Tibial nerve (tissue), 4 donors: Measurements from ENCODE around the gene PNMT. TPM values are rescaled to one million over a fixed set of nuclear protein-coding genes. Genes with fewer than 3 reads are reported as not detected.

Source experiments
- DNase-seq, 2 donors: peaks; one replicate each; pipeline ENCODE4 v3.0.0-alpha.2; 2019; ENCODE audit warnings: low spot score in 2 of 2
- H3K27ac ChIP-seq, 4 donors: fragments of 200-600 bp; sonication (generic) in 3 of 4; one replicate each; pipeline ENCODE4 v1.5.1; 2017 to 2019; ENCODE audit warnings: mild to moderate bottlenecking in 1 of 4
- H3K27me3 ChIP-seq, 2 donors: fragments of 200-600 bp; sonication (generic) in 1 of 2; one replicate each; pipeline versions ENCODE4 v1.5.1 to v1.6.0; 2017 to 2019
- H3K36me3 ChIP-seq, 3 donors: fragments of 200-600 bp; sonication (generic); one replicate each; pipeline ENCODE4 v1.5.1; 2018 to 2019
- H3K4me1 ChIP-seq, 4 donors: fragments of 200-600 bp; sonication (generic) in 3 of 4; one replicate each; pipeline ENCODE4 v1.5.1; 2017 to 2019
- H3K4me3 ChIP-seq, 4 donors: fragments of 200-600 bp; sonication (generic) in 3 of 4; one replicate each; pipeline ENCODE4 v1.5.1; 2017 to 2019; ENCODE audit warnings: mild to moderate bottlenecking in 1 of 4, moderate library complexity in 1 of 4
- H3K9me3 ChIP-seq, 4 donors: fragments of 200-600 bp; sonication (generic) in 3 of 4; one replicate each; pipeline ENCODE4 v1.5.1; 2017 to 2019
- CTCF ChIP-seq, 5 experiments: fragments of 200-600 bp in 3 of 5; fragments of 450-650 bp in 2 of 5; sonication (generic) in 3 of 5; IDR thresholded peaks; one replicate each; pipeline ENCODE4 v1.5.1; 2016 to 2019; ENCODE audit warnings: antibody characterized with exemption in 5 of 5, mild to moderate bottlenecking in 3 of 5, moderate library complexity in 2 of 5
- EP300 ChIP-seq, 2 donors: sonication (generic); formaldehyde crosslinking; IDR thresholded peaks; one replicate each; pipeline ENCODE4 v1.6.1; 2017; ENCODE audit warnings: antibody characterized with exemption in 2 of 2, mild to moderate bottlenecking in 1 of 2
- POLR2A ChIP-seq, 2 donors: fragments of 450-650 bp; IDR thresholded peaks; one replicate each; pipeline ENCODE4 v1.6.1; 2017; ENCODE audit warnings: antibody characterized with exemption in 2 of 2, mild to moderate bottlenecking in 2 of 2, moderate library complexity in 2 of 2
- WGBS, 2 donors: methylation state at CpG; one replicate each; pipeline ENCODE4 v1.1.5; 2018; 5-methylcytosine and 5-hydroxymethylcytosine counted together
- total RNA-seq, 4 donors: library from RNA; depleted of rRNA; stranded (reverse); fragments of >200 nt; gene quantifications; one replicate each; pipeline ENCODE4 v1.1.0, GENCODE V29; 2016

The PNMT gene
- total RNA-seq, 4 donors from 2014 or later = 2.4 to 19.6 (median 12.4) TPM

GRCh38 chr17:39634384-39634871, 33.8 kb upstream of the PNMT start:
- peaks cover 0 to 10% of the 10 kb centered on the region in 2 donors for H3K27me3 ChIP-seq
- no peaks in the 10 kb centered on the region for H3K36me3 ChIP-seq
- no peak for DNase-seq
- H3K4me1 ChIP-seq = peaks cover 0 to 74% (median 34%) of the 10 kb centered on the region in 4 donors
- H3K9me3 ChIP-seq = no peaks in the 10 kb centered on the region
- WGBS, 2 donors = 49 to 53% methylated on average over 2 of the region's 2 CpGs
- H3K27ac ChIP-seq = peak overlapping the region; percentile 20 to 88 (median 73)
- H3K4me3 ChIP-seq = no peak overlapping the region
- TF ChIP-seq CTCF (IDR thresholded peaks at IDR 0.05) (peak; percentile 72 to 79 (median 77)), EP300 (IDR thresholded peaks at IDR 0.05) (no peak)

- Histone ChIP-seq H3K27ac (peak overlapping the region in 3 of 4 donors; percentile 90 to 96 (median 90)), H3K4me1 (peaks cover 0 to 86% (median 42%) of the 10 kb centered on the region in 4 donors)
These were observed 32.6 kb upstream of the PNMT start for GRCh38 chr17:39635614-39636176.

GRCh38 chr17:39636587-39636926, 31.7 kb upstream of the PNMT start:
- Histone ChIP-seq H3K27me3 (peaks cover 0 to 2% of the 10 kb centered on the region in 2 donors), H3K4me3 (peak overlapping the region; percentile 62 to 95 (median 76)), H3K4me1 (peaks cover 0 to 94% (median 45%) of the 10 kb centered on the region in 4 donors), H3K27ac (peak overlapping the region; percentile 90 to 96 (median 92)), H3K36me3 (no peaks in the 10 kb centered on the region), H3K9me3 (no peaks in the 10 kb centered on the region)
- TF ChIP-seq EP300 (IDR thresholded peaks at IDR 0.05) (no peak), POLR2A (IDR thresholded peaks at IDR 0.05) (no peak), CTCF (IDR thresholded peaks at IDR 0.05) (no peak)
- no peak for DNase-seq
- 17 to 24% methylated on average over 6 of the region's 6 CpGs for WGBS, 2 donors

More at GRCh38 chr17:39635614-39636176, 32.6 kb upstream of the PNMT start:
- no peak for TF ChIP-seq POLR2A (IDR thresholded peaks at IDR 0.05)
- TF ChIP-seq EP300 (IDR thresholded peaks at IDR 0.05) = no peak
- TF ChIP-seq CTCF (IDR thresholded peaks at IDR 0.05) = no peak
- H3K36me3 ChIP-seq = no peaks in the 10 kb centered on the region
- WGBS, 2 donors = 80 to 89% methylated on average over 6 to 8 of the region's 8 CpGs
- DNase-seq = no peak
- H3K4me3 ChIP-seq = no peak overlapping the region
- peaks cover 0 to 7% of the 10 kb centered on the region in 2 donors for H3K27me3 ChIP-seq
- H3K9me3 ChIP-seq = no peaks in the 10 kb centered on the region

GRCh38 chr17:39636927-39637736, 31.1 kb upstream of the PNMT start, which contains the start of gene STARD3:
Gene STARD3 (plus strand): TSS chr17:39637144. CDS start chr17:39653532, 16,388 bp downstream.
- H3K36me3 ChIP-seq = no peaks in the 10 kb centered on the region
- H3K27me3 ChIP-seq = no peaks in the 10 kb centered on the region
- TF ChIP-seq EP300 (IDR thresholded peaks at IDR 0.05) (peak; percentile 77 to 87), CTCF (IDR thresholded peaks at IDR 0.05) (peak in 4 of 5 experiments; percentile 21 to 54 (median 34)), POLR2A (IDR thresholded peaks at IDR 0.05) (peak in 1 of 2 donors; percentile 74)
- 0% methylated on average over 37 to 39 of the region's 69 CpGs for WGBS, 2 donors
- H3K27ac ChIP-seq = peak within 1 kb of the TSS; percentile 90 to 96 (median 92)
- H3K4me3 ChIP-seq = peak within 1 kb of the TSS; percentile 62 to 95 (median 76)
- DNase-seq = peak; percentile 82 to 87
- peaks cover 0 to 94% (median 46%) of the 10 kb centered on the region in 4 donors for H3K4me1 ChIP-seq
- H3K9me3 ChIP-seq = no peaks in the 10 kb centered on the region
